HepG2 (cell line): ENCODE data around the gene HUNK. TPM values are rescaled to one million over a fixed set of nuclear protein-coding genes. Genes with fewer than 3 reads are reported as not detected.

Experiments used
- ATAC-seq: fragments of 200-7000 bp; cut with Tn5 transposase; 3 replicates; pipeline ENCODE4 v1.9.1; 2020; ENCODE audit warnings: mild to moderate bottlenecking, moderate library complexity
- BruUV-seq: library from RNA; stranded (reverse); fragments of 400-500 nt; replicated peaks from 2 replicates; lab custom pipeline; 2021; lab: Mats Ljungman, UMichigan
- CTCF ChIA-PET: fragments of 300-600 bp; formaldehyde crosslinking; extraction: SDS; loops from one replicate; lab custom pipeline; 2021; ENCODE audit warnings: low total read pairs, inconsistent platforms, low intra/inter-chr PET ratio; lab: Yijun Ruan, JAX
- POLR2A ChIA-PET: fragments of 350-600 bp; sonication (Branson Sonifier 250); formaldehyde crosslinking; loops from one replicate; lab custom pipeline; 2020; ENCODE audit warnings: antibody characterized with exemption, inconsistent platforms; lab: Yijun Ruan, JAX
- DNase-seq: peaks from one replicate; pipeline ENCODE4 v3.0.0-alpha.2; 2015; ENCODE audit warnings: low spot score
- FAIRE-seq: peaks from 3 replicates; lab custom pipeline; 2011; peaks lifted over from hg19 to GRCh38; lab: Jason Lieb, UNC
- H2AFZ ChIP-seq: one replicate; pipeline ENCODE4 v1.6.1; 2011; ENCODE audit warnings: low read length, inconsistent platforms
- H3K27ac ChIP-seq: fragments of 300-600 bp; 3 replicates; pipeline ENCODE4 v1.8.0; 2011; ENCODE audit warnings: mixed run types, mild to moderate bottlenecking, mixed read lengths, low read length, inconsistent platforms; ENCODE audit not compliant: insufficient read depth; ENCODE audit errors: extremely low read length
- H3K27me3 ChIP-seq, 2 experiments: fragments of 200-600 bp in 1 of 2; 2 replicates in 1 of 2; 3 replicates in 1 of 2; pipeline versions ENCODE4 v1.6.0 to v1.8.0; 2011; ENCODE audit warnings: low read length in 2 of 2, mild to moderate bottlenecking in 2 of 2, moderate library complexity in 2 of 2, inconsistent platforms in 1 of 2; ENCODE audit not compliant: insufficient read depth in 2 of 2, control insufficient read depth in 1 of 2
- H3K36me3 ChIP-seq, 2 experiments: fragments of 200-600 bp in 1 of 2; replicated peaks in 1 of 2; 2 replicates in 1 of 2; 3 replicates in 1 of 2; pipeline versions ENCODE4 v1.5.1 to v1.8.0; 2011; ENCODE audit warnings: low read length in 2 of 2, inconsistent platforms in 1 of 2; ENCODE audit not compliant: insufficient read depth in 2 of 2, control insufficient read depth in 1 of 2
- H3K4me1 ChIP-seq: 2 replicates; pipeline ENCODE4 v1.5.1; 2012; ENCODE audit warnings: low read length, inconsistent platforms; ENCODE audit not compliant: insufficient read depth
- H3K4me2 ChIP-seq: 2 replicates; pipeline ENCODE4 v1.6.0; 2011; ENCODE audit warnings: low read depth, low read length, inconsistent platforms
- H3K4me3 ChIP-seq, 3 experiments: fragments of 200-600 bp in 1 of 3; sonication (generic), shearing (Covaris generic) in 1 of 3; replicated peaks in 1 of 3; 2 replicates each; pipeline ENCODE4 v1.5.1; 2011 to 2016; ENCODE audit warnings: low read length in 3 of 3, inconsistent platforms in 2 of 3, low read depth in 2 of 3, mild to moderate bottlenecking in 2 of 3, control low read depth in 1 of 3, mixed read lengths in 1 of 3; ENCODE audit not compliant: insufficient read depth in 1 of 3
- H3K79me2 ChIP-seq: one replicate; pipeline ENCODE4 v1.6.1; 2011; ENCODE audit warnings: low read length, inconsistent platforms; ENCODE audit not compliant: insufficient read depth
- H3K9ac ChIP-seq: 2 replicates; pipeline ENCODE4 v1.6.0; 2011; ENCODE audit warnings: mild to moderate bottlenecking, low read depth, low read length, inconsistent platforms; ENCODE audit not compliant: insufficient read depth
- H3K9me3 ChIP-seq: 2 replicates; pipeline ENCODE4 v1.5.1; 2012; ENCODE audit warnings: mild to moderate bottlenecking, low read length
- H4K20me1 ChIP-seq: 2 replicates; pipeline ENCODE4 v1.6.0; 2011; ENCODE audit warnings: inconsistent platforms, mild to moderate bottlenecking, low read length, moderate library complexity; ENCODE audit not compliant: insufficient read depth
- ELF4 ChIP-seq: sonication (generic); formaldehyde crosslinking; IDR thresholded peaks from 2 replicates; pipeline ENCODE4 v1.5.0; 2020; ENCODE audit warnings: missing genetic modification reagents, mild to moderate bottlenecking, moderate library complexity, borderline replicate concordance
- FOSL1 ChIP-seq: sonication (generic); formaldehyde crosslinking; IDR thresholded peaks from 2 replicates; pipeline ENCODE4 v1.9.0; 2021; ENCODE audit warnings: missing genetic modification reagents, borderline replicate concordance
- GRHL1 ChIP-seq: sonication (generic); formaldehyde crosslinking; conservative IDR thresholded peaks from 2 replicates; pipeline ENCODE4 v1.8.0; 2022; ENCODE audit warnings: missing genetic modification reagents
- MNT ChIP-seq: fragments of 450-650 bp; IDR thresholded peaks from 2 replicates; pipeline ENCODE4 v1.6.1; 2016
- TSC22D2 ChIP-seq: sonication (generic); formaldehyde crosslinking; IDR thresholded peaks from 2 replicates; pipeline ENCODE4 v1.5.1; 2020; ENCODE audit warnings: missing genetic modification reagents, mild to moderate bottlenecking, borderline replicate concordance
- ZBTB7B ChIP-seq: sonication (generic); formaldehyde crosslinking; IDR thresholded peaks from 2 replicates; pipeline ENCODE4 v1.4.0; 2020; ENCODE audit warnings: missing genetic modification reagents
- ZNF296 ChIP-seq: sonication (generic); formaldehyde crosslinking; conservative IDR thresholded peaks from 2 replicates; pipeline ENCODE4 v1.5.0; 2020; ENCODE audit warnings: mild to moderate bottlenecking, missing genetic modification reagents
- ZNF781 ChIP-seq: sonication (generic); formaldehyde crosslinking; IDR thresholded peaks from 2 replicates; pipeline ENCODE4 v1.5.1; 2020; ENCODE audit warnings: borderline replicate concordance, mild to moderate bottlenecking, missing genetic modification reagents; ENCODE audit errors: not compliant biosample characterization
- WGBS: methylation state at CpG from one replicate; pipeline ENCODE4 v1.1.6; 2017; ENCODE audit warnings: low lambda C conversion rate; 5-methylcytosine and 5-hydroxymethylcytosine counted together
- in situ Hi-C: cut with HindIII; loops from 2 replicates; pipeline ENCODE4 v1.10.0; 2017; ENCODE audit warnings: low pct_unique_long_range_greater_than_20kb; ENCODE audit not compliant: extremely low pct_ligation_motif_present
- intact Hi-C: fragments of 100-400 bp; cut with micrococcal nuclease; formaldehyde crosslinking; loops from one replicate; pipeline ENCODE4 v1.10.0; 2022; ENCODE audit not compliant: unreplicated experiment
- polyA plus RNA-seq, 8 experiments: library from polyadenylated mRNA; depleted of rRNA in 3 of 8; stranded (reverse) in 7 of 8; unstranded in 1 of 8; fragments of >200 nt; fragmentation: Illumina TruSeq in 4 of 8; extraction: Trizol in 4 of 8; gene quantifications; 2 replicates each; pipeline versions ENCODE4 v1.2.1 to v1.2.3, GENCODE V29; 2011 to 2016; ENCODE audit warnings: low read depth in 4 of 8, missing spikeins in 1 of 8, mixed read lengths in 1 of 8; ENCODE audit not compliant: insufficient read depth in 1 of 8
- total RNA-seq, 5 experiments: library from RNA; depleted of rRNA; stranded (reverse); fragments of >200 nt; fragmentation: Illumina TruSeq; extraction: Trizol; gene quantifications; 2 replicates each; pipeline ENCODE4 v1.2.3, GENCODE V29; 2016; ENCODE audit warnings: low read depth in 1 of 5
- TF ChIP-seq, protein P1 (sequence below): sonication (generic); formaldehyde crosslinking; IDR thresholded peaks from 2 replicates; pipeline ENCODE4 v1.5.0; 2020; ENCODE audit warnings: missing genetic modification reagents
- TF ChIP-seq, protein P2 (sequence below): sonication (generic); formaldehyde crosslinking; conservative IDR thresholded peaks from 2 replicates; pipeline ENCODE4 v1.4.0; 2020; ENCODE audit warnings: mild to moderate bottlenecking, missing genetic modification reagents, moderate library complexity

Gene HUNK
- total and polyA plus RNA-seq, 2 of the 13 experiments (the other 11 are each of a cell fraction or from before 2014, with no cell fraction given) = 1.8 to 1.9 TPM

- TF ChIP-seq, protein P1, sequence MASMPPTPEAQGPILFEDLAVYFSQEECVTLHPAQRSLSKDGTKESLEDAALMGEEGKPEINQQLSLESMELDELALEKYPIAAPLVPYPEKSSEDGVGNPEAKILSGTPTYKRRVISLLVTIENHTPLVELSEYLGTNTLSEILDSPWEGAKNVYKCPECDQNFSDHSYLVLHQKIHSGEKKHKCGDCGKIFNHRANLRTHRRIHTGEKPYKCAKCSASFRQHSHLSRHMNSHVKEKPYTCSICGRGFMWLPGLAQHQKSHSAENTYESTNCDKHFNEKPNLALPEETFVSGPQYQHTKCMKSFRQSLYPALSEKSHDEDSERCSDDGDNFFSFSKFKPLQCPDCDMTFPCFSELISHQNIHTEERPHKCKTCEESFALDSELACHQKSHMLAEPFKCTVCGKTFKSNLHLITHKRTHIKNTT (CRISPR knock-in tag) = no peak
- TF ChIP-seq ZBTB7B (CRISPR knock-in tag) = no peak
- TF ChIP-seq FOSL1 (CRISPR knock-in tag) = no peak
- TF ChIP-seq MNT = no peak
- TF ChIP-seq, all 625 proteins: peak for 0
These were observed 35.0 kb upstream of the HUNK start (continued) for GRCh38 chr21:31837618-31838390.

- H3K79me2 ChIP-seq = no peaks in the 10 kb centered on the region
- no peak overlapping the region for H2AFZ ChIP-seq
- H3K4me1 ChIP-seq = no peaks in the 10 kb centered on the region
- no peaks in the 10 kb centered on the region for H3K9me3 ChIP-seq
- 25% methylated on average over 5 of the region's 5 CpGs for WGBS
- POLR2A ChIA-PET = no interaction called here
- no peak overlapping the region for H3K27ac ChIP-seq
- H3K9ac ChIP-seq = no peak overlapping the region
- no TSS peak for BruUV-seq
- H3K27me3 ChIP-seq = no peaks in the 10 kb centered on the region
- ATAC-seq = no peak
- no peak overlapping the region for H3K4me2 ChIP-seq
- in situ Hi-C loops = no loop called here
- no peaks in the 10 kb centered on the region for H4K20me1 ChIP-seq
- intact Hi-C loops = no loop called here
- H3K36me3 ChIP-seq = no peaks in the 10 kb centered on the region
- no peak overlapping the region for H3K4me3 ChIP-seq
- CTCF ChIA-PET = no interaction called here
- DNase-seq = no peak
- no peak for FAIRE-seq
- TF ChIP-seq GRHL1 (CRISPR knock-in tag) (no peak), ELF4 (CRISPR knock-in tag) (no peak), TSC22D2 (CRISPR knock-in tag) (no peak), ZNF781 (CRISPR knock-in tag) (no peak), ZNF296 (CRISPR knock-in tag) (no peak)
- TF ChIP-seq, protein P2, sequence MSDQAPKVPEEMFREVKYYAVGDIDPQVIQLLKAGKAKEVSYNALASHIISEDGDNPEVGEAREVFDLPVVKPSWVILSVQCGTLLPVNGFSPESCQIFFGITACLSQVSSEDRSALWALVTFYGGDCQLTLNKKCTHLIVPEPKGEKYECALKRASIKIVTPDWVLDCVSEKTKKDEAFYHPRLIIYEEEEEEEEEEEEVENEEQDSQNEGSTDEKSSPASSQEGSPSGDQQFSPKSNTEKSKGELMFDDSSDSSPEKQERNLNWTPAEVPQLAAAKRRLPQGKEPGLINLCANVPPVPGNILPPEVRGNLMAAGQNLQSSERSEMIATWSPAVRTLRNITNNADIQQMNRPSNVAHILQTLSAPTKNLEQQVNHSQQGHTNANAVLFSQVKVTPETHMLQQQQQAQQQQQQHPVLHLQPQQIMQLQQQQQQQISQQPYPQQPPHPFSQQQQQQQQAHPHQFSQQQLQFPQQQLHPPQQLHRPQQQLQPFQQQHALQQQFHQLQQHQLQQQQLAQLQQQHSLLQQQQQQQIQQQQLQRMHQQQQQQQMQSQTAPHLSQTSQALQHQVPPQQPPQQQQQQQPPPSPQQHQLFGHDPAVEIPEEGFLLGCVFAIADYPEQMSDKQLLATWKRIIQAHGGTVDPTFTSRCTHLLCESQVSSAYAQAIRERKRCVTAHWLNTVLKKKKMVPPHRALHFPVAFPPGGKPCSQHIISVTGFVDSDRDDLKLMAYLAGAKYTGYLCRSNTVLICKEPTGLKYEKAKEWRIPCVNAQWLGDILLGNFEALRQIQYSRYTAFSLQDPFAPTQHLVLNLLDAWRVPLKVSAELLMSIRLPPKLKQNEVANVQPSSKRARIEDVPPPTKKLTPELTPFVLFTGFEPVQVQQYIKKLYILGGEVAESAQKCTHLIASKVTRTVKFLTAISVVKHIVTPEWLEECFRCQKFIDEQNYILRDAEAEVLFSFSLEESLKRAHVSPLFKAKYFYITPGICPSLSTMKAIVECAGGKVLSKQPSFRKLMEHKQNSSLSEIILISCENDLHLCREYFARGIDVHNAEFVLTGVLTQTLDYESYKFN (CRISPR knock-in tag) = no peak
These were observed 34.0 kb upstream of the HUNK start for GRCh38 chr21:31838586-31839355.
